ENCODE measurements around the gene FNDC5.
"Not testable (repeated sequence)": the region's sequence is repeated elsewhere in the genome, so short reads cannot be mapped to it uniquely, and the experiment has no call there.

FNDC5 gene

GRCh38 chr1:32907435-32907834, 36.7 kb upstream of the FNDC5 start:
- no peak for ATAC-seq (ENCODE audit: insufficient read depth, low read depth)
- H3K4me3 ChIP-seq (ENCODE audit: low read depth in 1 of 2, low read length in 2 of 2), result no peak overlapping the region
- TF ChIP-seq EZH2 (IDR thresholded peaks at IDR 0.05; ENCODE audit: borderline replicate concordance, low read depth, low read length, severe bottlenecking), result no peak
- no peak for TF ChIP-seq CTCF (IDR thresholded peaks at IDR 0.05; ENCODE audit: borderline replicate concordance, extremely low read depth, low read length, poor library complexity, severe bottlenecking)
- H4K20me1 ChIP-seq (ENCODE audit: insufficient read depth, low read length), result no peaks in the 10 kb centered on the region
- DNase-seq, result no peak
- no peaks in the 10 kb centered on the region for H3K4me1 ChIP-seq (ENCODE audit: insufficient read depth, low read length)
- H3K27ac ChIP-seq (ENCODE audit: low read length), result no peak overlapping the region
- H3K79me2 ChIP-seq (ENCODE audit: insufficient read depth, low read length), result no peaks in the 10 kb centered on the region
- H3K9me3 ChIP-seq (ENCODE audit: insufficient read depth, low read length, severe bottlenecking), result no peaks in the 10 kb centered on the region
- H3K27me3 ChIP-seq (ENCODE audit: insufficient read depth, low read length, poor library complexity), result no peaks in the 10 kb centered on the region
- H2AFZ ChIP-seq (ENCODE audit: low read depth, low read length), result no peak overlapping the region
- H3K9ac ChIP-seq (ENCODE audit: low read depth, low read length), result no peak overlapping the region
- H3K36me3 ChIP-seq (ENCODE audit: insufficient read depth, low read length), result no peaks in the 10 kb centered on the region
- H3K4me2 ChIP-seq (ENCODE audit: insufficient read depth, low read length), result no peak overlapping the region

- Histone ChIP-seq H3K4me2 (ENCODE audit: insufficient read depth, low read length) (no peak overlapping the region), H3K4me1 (ENCODE audit: insufficient read depth, low read length) (no peaks in the 10 kb centered on the region), H4K20me1 (ENCODE audit: insufficient read depth, low read length) (no peaks in the 10 kb centered on the region), H3K36me3 (ENCODE audit: insufficient read depth, low read length) (no peaks in the 10 kb centered on the region), H3K27ac (ENCODE audit: low read length) (no peak overlapping the region), H3K9ac (ENCODE audit: low read depth, low read length) (no peak overlapping the region), H3K79me2 (ENCODE audit: insufficient read depth, low read length) (no peaks in the 10 kb centered on the region), H3K27me3 (ENCODE audit: insufficient read depth, low read length, poor library complexity) (no peaks in the 10 kb centered on the region), H3K9me3 (ENCODE audit: insufficient read depth, low read length, severe bottlenecking) (no peaks in the 10 kb centered on the region), H2AFZ (ENCODE audit: low read depth, low read length) (no peak overlapping the region), H3K4me3 (ENCODE audit: low read depth in 1 of 2, low read length in 2 of 2) (no peak overlapping the region)
- DNase-seq, result no peak
- TF ChIP-seq CTCF (IDR thresholded peaks at IDR 0.05; ENCODE audit: borderline replicate concordance, extremely low read depth, low read length, poor library complexity, severe bottlenecking) (no peak), EZH2 (IDR thresholded peaks at IDR 0.05; ENCODE audit: borderline replicate concordance, low read depth, low read length, severe bottlenecking) (no peak)
- ATAC-seq (ENCODE audit: insufficient read depth, low read depth), result no peak
Measured at GRCh38 chr1:32906654-32907053, 35.9 kb upstream of the FNDC5 start.

- not testable (repeated sequence) for H3K27me3 ChIP-seq (ENCODE audit: insufficient read depth, low read length, poor library complexity); H3K9ac ChIP-seq (ENCODE audit: low read depth, low read length); DNase-seq; H3K4me3 ChIP-seq (ENCODE audit: low read depth in 1 of 2, low read length in 2 of 2); H3K79me2 ChIP-seq (ENCODE audit: insufficient read depth, low read length); H3K36me3 ChIP-seq (ENCODE audit: insufficient read depth, low read length); H3K9me3 ChIP-seq (ENCODE audit: insufficient read depth, low read length, severe bottlenecking); H3K4me1 ChIP-seq (ENCODE audit: insufficient read depth, low read length); H3K27ac ChIP-seq (ENCODE audit: low read length); H4K20me1 ChIP-seq (ENCODE audit: insufficient read depth, low read length); ATAC-seq (ENCODE audit: insufficient read depth, low read depth); H2AFZ ChIP-seq (ENCODE audit: low read depth, low read length); H3K4me2 ChIP-seq (ENCODE audit: insufficient read depth, low read length)
Measured at GRCh38 chr1:32905588-32905987, 34.9 kb upstream of the FNDC5 start.

- no peaks in the 10 kb centered on the region for H4K20me1 ChIP-seq (ENCODE audit: insufficient read depth, low read length)
- H3K9ac ChIP-seq (ENCODE audit: low read depth, low read length), result no peak overlapping the region
- H3K36me3 ChIP-seq (ENCODE audit: insufficient read depth, low read length), result no peaks in the 10 kb centered on the region
- H3K27me3 ChIP-seq (ENCODE audit: insufficient read depth, low read length, poor library complexity), result no peaks in the 10 kb centered on the region
- no peak overlapping the region for H3K4me3 ChIP-seq (ENCODE audit: low read depth in 1 of 2, low read length in 2 of 2)
- H3K9me3 ChIP-seq (ENCODE audit: insufficient read depth, low read length, severe bottlenecking), result no peaks in the 10 kb centered on the region
- no peaks in the 10 kb centered on the region for H3K4me1 ChIP-seq (ENCODE audit: insufficient read depth, low read length)
- no peak for DNase-seq
- TF ChIP-seq EZH2 (IDR thresholded peaks at IDR 0.05; ENCODE audit: borderline replicate concordance, low read depth, low read length, severe bottlenecking), result no peak
- TF ChIP-seq CTCF (IDR thresholded peaks at IDR 0.05; ENCODE audit: borderline replicate concordance, extremely low read depth, low read length, poor library complexity, severe bottlenecking), result no peak
- no peak overlapping the region for H3K27ac ChIP-seq (ENCODE audit: low read length)
- ATAC-seq (ENCODE audit: insufficient read depth, low read depth), result no peak
- H3K79me2 ChIP-seq (ENCODE audit: insufficient read depth, low read length), result no peaks in the 10 kb centered on the region
- no peak overlapping the region for H3K4me2 ChIP-seq (ENCODE audit: insufficient read depth, low read length)
- no peak overlapping the region for H2AFZ ChIP-seq (ENCODE audit: low read depth, low read length)
Measured at GRCh38 chr1:32904797-32905196, 34.1 kb upstream of the FNDC5 start.

Measured in DND-41 (cell line).